Left ventricle myocardium inferior (tissue), 1 donor: Measurements from ENCODE around the gene QSOX2. TPM values are rescaled to one million over a fixed set of nuclear protein-coding genes. Genes with fewer than 3 reads are reported as not detected.

Source experiments
- DNase-seq: peaks from one replicate; pipeline ENCODE4 v3.0.0-alpha.2; 2020
- H3K27ac ChIP-seq: fragments of 200-600 bp; replicated peaks from 2 replicates; pipeline ENCODE4 v1.8.0; 2021
- H3K27me3 ChIP-seq: fragments of 200-600 bp; 2 replicates; pipeline ENCODE4 v1.8.0; 2021; ENCODE audit warnings: low read depth
- H3K36me3 ChIP-seq: fragments of 200-600 bp; 2 replicates; pipeline ENCODE4 v1.8.0; 2021
- H3K4me1 ChIP-seq: fragments of 200-600 bp; 2 replicates; pipeline ENCODE4 v1.8.0; 2021
- H3K4me3 ChIP-seq: fragments of 200-600 bp; 2 replicates; pipeline ENCODE4 v1.8.0; 2021; ENCODE audit warnings: mild to moderate bottlenecking, moderate library complexity
- H3K9me3 ChIP-seq: fragments of 200-600 bp; replicated peaks from 2 replicates; pipeline ENCODE4 v1.8.0; 2021
- intact Hi-C: fragments of 100-400 bp; cut with micrococcal nuclease; formaldehyde crosslinking; loops from one replicate; pipeline ENCODE4 v1.11.0; 2022
- total RNA-seq: library from RNA; stranded (reverse); fragmentation: NEBNext Ultra II Directional; extraction: Animal tissue kit (Norgen Biotek cat#: 25700); gene quantifications from one replicate; pipeline ENCODE4 v1.2.1, GENCODE V29; 2021
- TF ChIP-seq, protein P1 (sequence below): fragments of 200-600 bp; IDR thresholded peaks from 2 replicates; pipeline ENCODE4 v1.8.0; 2021; ENCODE audit warnings: antibody characterized with exemption, mild to moderate bottlenecking, borderline replicate concordance
- donor health status: DM: no; HTN: yes; CAD: no; lungs with severe emphysema.

QSOX2 gene
- total RNA-seq, 1 donor from 2014 or later = 8.0 TPM

DNA sequence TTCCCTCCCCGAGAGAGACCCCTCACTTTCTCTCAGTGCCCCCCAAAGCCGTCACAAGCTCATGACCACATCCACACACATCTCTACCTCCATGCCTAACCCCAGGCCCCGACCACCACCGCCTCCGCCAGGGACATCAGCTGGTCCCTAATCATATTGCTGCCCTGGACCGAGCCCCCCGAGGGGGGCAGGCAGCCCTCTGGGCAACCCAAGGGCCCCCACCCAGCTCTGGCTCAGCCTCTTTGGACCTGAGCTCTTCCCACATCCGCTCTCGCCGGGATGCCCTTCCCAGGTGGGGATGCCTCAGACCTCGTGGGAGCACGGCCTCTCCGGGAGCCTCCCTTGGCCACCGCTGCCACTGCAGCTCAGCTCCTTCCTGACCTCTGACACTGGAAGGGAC lies 59.2 kb downstream of the QSOX2 start:
- peaks cover 94% of the 10 kb centered on the region for H3K27me3 ChIP-seq
- DNase-seq = no peak

DNA sequence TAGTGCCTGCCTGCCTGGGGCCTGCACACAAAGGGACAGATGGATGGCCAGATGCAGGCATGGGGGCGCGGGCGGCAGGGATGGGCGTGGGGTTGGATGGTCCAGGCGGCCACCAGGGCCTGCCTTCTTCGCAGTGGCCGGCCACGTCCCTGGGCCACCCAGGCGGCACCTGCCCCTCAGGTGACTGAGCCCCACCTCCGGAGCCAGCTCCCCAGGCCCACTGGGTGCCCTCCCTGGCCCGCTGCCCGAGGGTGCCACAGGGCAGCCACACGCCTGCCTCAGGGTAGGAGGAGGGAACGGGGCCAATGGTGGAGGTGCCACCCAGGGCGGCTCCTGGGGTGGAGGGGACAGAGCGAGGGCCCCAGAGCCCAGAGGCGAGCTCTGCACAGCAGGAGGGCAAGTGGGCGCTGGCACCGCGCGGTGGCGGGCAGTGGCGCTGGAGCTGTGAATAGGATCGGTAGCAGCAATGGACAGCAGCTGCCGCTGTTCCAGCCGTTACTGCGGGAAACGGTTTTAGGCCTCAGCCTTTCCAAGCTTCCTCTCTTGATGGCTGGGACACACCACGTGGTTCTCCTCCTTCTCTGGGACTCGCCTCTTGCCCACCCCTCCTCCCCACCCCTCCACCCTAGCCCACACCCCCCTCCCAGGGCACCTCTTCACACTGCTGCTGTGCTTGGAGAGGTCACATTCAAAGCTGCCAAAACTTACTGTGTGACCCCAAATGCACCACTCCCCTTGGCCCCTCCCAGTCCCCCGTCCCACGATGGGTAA lies 59.8 kb downstream of the QSOX2 start:
- H3K9me3 ChIP-seq = no peaks in the 10 kb centered on the region
- H3K4me3 ChIP-seq = no peak overlapping the region
- TF ChIP-seq, protein P1, sequence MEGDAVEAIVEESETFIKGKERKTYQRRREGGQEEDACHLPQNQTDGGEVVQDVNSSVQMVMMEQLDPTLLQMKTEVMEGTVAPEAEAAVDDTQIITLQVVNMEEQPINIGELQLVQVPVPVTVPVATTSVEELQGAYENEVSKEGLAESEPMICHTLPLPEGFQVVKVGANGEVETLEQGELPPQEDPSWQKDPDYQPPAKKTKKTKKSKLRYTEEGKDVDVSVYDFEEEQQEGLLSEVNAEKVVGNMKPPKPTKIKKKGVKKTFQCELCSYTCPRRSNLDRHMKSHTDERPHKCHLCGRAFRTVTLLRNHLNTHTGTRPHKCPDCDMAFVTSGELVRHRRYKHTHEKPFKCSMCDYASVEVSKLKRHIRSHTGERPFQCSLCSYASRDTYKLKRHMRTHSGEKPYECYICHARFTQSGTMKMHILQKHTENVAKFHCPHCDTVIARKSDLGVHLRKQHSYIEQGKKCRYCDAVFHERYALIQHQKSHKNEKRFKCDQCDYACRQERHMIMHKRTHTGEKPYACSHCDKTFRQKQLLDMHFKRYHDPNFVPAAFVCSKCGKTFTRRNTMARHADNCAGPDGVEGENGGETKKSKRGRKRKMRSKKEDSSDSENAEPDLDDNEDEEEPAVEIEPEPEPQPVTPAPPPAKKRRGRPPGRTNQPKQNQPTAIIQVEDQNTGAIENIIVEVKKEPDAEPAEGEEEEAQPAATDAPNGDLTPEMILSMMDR = no peak
- H3K4me1 ChIP-seq = no peaks in the 10 kb centered on the region
- no peaks in the 10 kb centered on the region for H3K36me3 ChIP-seq
- DNase-seq = no peak
- peaks cover 89% of the 10 kb centered on the region for H3K27me3 ChIP-seq
- intact Hi-C loops = no loop called here
- no peak overlapping the region for H3K27ac ChIP-seq

More for the DNA sequence above, 59.2 kb downstream of the QSOX2 start:
- TF ChIP-seq, protein P1 = no peak
- intact Hi-C loops = no loop called here
- Histone ChIP-seq H3K4me3 (no peak overlapping the region), H3K36me3 (no peaks in the 10 kb centered on the region), H3K9me3 (no peaks in the 10 kb centered on the region), H3K27ac (no peak overlapping the region), H3K4me1 (no peaks in the 10 kb centered on the region)

DNA sequence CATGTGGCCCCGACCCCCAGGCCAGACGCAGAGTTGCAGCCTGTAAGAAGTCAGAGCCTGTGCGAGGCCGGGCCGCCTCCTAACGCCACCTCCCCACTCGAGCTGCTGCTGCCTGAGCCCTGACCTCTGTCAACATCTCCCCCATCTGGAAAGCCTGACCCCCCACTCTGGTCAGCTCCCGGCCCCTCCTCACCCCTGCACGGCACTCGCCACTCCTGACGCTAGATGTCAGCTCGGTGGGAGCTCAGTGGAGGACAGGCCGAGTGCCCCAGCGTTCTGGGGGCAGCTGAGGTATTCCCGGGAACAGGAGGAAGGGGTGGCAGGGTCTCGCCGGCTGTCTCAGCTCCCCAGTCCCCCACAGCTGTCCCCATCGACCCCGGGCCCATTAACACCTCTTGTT lies 60.5 kb downstream of the QSOX2 start:
- H3K9me3 ChIP-seq = no peaks in the 10 kb centered on the region
- no peaks in the 10 kb centered on the region for H3K4me1 ChIP-seq
- DNase-seq = no peak
- TF ChIP-seq, protein P1 = no peak
- no peak overlapping the region for H3K4me3 ChIP-seq
- intact Hi-C loops = no loop called here
- H3K27ac ChIP-seq = no peak overlapping the region
- no peaks in the 10 kb centered on the region for H3K36me3 ChIP-seq
- peaks cover 88% of the 10 kb centered on the region for H3K27me3 ChIP-seq

DNA sequence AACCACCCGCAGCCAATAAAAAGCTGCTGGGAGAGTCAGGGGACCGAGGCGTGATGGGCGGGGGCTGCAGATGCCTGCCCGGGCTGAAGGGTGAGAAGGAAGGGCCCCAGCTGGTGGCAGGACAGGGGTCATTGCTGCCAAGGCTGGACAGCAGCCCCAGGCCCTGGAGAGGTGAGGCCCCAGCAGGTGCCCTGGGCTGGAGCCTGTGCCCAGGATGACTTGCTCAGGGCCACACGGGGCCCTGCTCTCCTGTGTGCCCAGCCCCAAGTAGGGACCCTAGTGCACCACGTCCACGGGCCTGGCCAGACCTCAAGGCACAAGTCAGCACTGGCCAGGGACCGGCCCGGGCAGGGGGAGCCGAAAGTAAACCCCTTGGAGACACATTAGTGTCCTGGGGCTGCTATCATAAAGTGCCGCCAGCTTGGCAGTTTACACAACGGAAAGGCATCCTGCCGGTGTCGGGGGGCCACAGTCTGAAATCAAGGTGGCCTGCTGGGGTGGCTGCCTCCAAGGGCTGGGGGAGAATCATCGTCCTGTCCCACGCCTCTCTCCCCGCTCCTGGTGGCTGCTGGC lies 62.7 kb downstream of the QSOX2 start:
- TF ChIP-seq, protein P1 = no peak
- intact Hi-C loops = no loop called here
- Histone ChIP-seq H3K4me1 (no peaks in the 10 kb centered on the region), H3K27me3 (peaks cover 88% of the 10 kb centered on the region), H3K4me3 (no peak overlapping the region), H3K36me3 (no peaks in the 10 kb centered on the region), H3K27ac (no peak overlapping the region), H3K9me3 (no peaks in the 10 kb centered on the region)
- no peak for DNase-seq

DNA sequence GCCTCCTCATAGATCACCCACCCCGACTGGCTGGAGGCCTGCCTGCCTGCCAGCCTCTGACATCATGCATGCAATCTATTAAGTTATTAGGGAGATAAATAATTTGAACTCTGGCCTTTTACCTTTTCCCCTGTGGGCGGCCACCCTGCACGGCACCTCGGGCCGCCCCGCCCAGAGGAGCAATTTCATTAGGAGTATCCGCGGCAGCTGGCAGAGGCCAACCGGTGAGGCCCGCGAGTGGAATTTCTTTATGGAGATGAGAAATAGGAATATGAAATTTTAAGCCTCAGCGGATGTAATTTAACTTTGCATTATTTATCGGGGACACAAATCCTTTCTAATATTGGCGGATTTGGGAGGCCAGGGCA lies 63.2 kb downstream of the QSOX2 start:
- H3K4me3 ChIP-seq = no peak overlapping the region
- H3K27me3 ChIP-seq = peaks cover 86% of the 10 kb centered on the region
- TF ChIP-seq, protein P1 = no peak
- intact Hi-C loops = no loop called here
- no peaks in the 10 kb centered on the region for H3K36me3 ChIP-seq
- DNase-seq = no peak
- no peaks in the 10 kb centered on the region for H3K4me1 ChIP-seq
- no peak overlapping the region for H3K27ac ChIP-seq
- no peaks in the 10 kb centered on the region for H3K9me3 ChIP-seq
